ENCODE results near the gene NOL3.
A peak's percentile ranks its signal among the peaks of the same experiment; 100 is the strongest.

Gene NOL3

DNA sequence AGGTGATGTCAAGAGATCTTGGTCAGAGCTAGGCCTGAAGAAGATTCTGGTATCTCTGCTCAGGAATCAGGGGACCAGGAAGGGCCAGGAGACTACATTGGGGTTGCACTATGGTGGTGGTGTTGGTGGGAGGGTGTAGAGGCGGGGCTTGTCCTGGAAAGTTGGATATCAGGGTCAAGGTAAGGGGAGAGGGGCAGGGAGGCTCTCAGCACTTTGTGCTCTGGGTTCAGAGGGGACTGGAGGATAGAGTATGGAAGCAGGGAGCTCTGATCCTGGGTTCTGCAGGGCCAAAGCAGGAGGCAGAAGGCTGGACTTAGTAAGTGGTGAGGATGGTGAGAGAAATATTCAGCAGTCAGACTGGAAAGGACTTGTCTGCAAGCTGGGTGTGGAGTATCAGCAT lies 3.0 kb downstream of the NOL3 start:
- no peak for DNase-seq

DNA sequence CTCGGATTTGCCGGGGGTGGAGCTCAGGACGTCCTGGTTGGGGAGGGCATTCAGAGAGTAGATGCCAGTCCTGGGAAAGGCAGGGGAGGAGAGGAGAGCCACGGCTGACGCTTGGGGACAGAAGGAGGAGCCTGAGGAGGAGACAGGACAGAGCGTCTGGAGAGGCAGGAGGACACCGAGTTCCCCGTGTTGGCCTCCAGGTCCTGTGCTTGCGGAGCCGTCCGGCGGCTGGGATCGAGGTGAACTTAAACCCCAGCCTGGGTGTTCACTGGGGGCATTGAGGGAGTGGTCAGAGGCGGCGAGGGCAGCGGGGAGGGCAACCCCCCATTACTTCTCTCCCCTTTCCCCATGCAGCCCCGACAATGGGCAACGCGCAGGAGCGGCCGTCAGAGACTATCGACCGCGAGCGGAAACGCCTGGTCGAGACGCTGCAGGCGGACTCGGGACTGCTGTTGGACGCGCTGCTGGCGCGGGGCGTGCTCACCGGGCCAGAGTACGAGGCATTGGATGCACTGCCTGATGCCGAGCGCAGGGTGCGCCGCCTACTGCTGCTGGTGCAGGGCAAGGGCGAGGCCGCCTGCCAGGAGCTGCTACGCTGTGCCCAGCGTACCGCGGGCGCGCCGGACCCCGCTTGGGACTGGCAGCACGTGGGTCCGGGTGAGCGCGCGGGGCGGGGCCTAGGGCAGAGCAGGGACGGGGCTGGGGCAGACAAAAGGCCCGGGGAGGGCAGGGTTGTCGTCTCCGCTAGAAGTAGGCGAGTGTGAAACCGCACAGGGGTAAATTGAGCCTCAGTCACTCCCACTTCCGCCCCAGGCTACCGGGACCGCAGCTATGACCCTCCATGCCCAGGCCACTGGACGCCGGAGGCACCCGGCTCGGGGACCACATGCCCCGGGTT lies 3.7 kb downstream of the NOL3 start:
- peak; percentile 66 to 84 for DNase-seq

DNA sequence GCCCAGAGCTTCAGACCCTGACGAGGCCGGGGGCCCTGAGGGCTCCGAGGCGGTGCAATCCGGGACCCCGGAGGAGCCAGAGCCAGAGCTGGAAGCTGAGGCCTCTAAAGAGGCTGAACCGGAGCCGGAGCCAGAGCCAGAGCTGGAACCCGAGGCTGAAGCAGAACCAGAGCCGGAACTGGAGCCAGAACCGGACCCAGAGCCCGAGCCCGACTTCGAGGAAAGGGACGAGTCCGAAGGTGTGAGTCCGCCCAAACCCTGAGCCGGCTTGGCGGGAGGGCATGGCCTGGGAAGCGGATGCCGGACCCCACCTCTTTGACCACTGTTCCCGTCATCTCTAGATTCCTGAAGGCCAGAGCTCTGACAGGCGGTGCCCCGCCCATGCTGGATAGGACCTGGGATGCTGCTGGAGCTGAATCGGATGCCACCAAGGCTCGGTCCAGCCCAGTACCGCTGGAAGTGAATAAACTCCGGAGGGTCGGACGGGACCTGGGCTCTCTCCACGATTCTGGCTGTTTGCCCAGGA lies 4.4 kb downstream of the NOL3 start:
- no peak for DNase-seq

GRCh38 chr16:67176662-67177061 lies 6.3 kb downstream of the NOL3 start:
- no peak for DNase-seq

DNA sequence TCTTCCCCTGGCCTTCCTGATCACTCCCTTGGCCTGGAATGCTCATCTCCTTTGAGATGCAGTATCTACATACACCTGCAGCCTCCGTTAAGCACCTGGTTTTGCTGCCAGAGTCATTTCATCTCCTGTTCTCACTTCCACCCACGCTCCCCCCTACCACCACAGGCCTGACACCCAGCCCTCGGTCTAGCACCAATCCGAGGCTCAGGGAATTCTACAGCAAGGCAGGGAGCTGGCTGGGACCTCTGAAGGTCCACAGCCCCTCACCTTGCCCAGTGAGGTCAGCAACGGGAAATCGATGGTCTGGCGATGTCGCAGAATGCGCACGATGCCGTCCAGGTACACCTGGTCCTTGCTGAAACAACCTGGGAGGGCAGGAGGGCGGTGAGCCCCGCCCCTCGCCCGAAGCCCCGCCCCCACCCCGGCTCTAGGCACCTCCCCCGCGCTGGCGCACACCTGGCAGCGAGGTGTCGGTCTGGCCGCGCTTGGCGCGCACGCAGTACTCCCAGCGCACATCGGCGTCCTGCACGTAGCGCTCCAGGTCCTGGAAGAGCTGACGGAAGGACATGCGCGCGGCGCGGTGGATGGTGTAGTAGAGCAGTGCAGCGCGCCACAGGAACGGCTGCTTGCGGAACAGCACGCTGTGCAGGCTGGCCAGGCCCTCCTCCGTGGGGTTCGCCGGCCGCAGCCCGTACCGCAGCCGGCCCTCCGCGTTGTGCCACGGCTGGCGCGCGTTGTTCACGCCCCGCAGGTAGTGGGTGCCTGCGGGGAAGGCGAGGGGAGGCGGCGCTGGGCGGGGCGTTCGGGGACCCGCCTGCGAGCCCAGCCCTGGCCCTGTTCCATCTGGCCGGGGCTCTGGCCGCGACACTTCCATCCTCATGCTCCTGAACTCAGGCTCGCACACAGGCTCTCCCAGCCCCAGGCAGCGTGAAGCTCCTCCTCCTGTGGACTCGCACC lies 7.7 kb downstream of the NOL3 start:
- no peak for DNase-seq

- DNase-seq, result peak; percentile 16 to 32
Measured at GRCh38 chr16:67179421-67180080, 9.2 kb downstream of the NOL3 start.

GRCh38 chr16:67180166-67180565 lies 9.8 kb downstream of the NOL3 start:
- DNase-seq, result no peak

DNA sequence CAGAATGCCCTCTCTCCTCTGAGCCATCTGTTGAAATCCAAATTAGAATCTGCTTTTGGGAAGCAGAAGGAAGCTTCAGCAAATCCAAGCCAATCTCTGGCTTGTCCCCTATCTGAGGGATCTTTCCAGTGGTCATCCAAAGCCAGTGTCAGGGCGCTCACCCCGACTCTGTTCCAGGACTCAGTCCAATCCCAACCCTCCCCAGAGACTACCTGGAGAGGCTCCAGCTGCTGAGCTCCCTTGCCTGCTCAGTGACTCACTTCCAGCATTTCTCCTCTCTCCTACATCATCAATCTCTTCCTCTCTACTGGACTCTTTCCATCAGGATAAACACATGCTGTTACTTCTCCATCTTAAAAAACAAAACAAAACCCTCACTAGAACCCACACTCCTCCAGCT lies 11.0 kb downstream of the NOL3 start:
- DNase-seq, result no peak

DNA sequence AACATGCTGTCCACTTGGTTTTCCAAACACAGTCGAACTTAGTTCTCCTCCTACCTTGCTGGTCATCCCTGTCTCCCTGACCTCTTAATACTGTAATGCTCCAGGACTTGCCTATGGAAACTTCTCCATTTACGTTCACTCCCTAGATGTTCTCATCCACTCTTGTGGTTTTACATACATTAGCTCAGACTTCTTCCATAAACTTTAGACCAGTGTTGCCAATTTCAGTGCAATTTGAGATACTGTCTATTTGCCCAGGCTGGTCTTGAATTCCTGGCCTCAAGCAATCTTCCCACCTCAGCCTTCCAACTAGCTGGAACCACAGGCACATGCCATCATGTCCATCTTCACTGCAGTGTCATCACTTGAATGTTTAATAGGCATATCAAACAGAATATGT lies 11.9 kb downstream of the NOL3 start:
- DNase-seq, result no peak

GRCh38 chr16:67183284-67183626 lies 12.9 kb downstream of the NOL3 start:
- no peak for DNase-seq

- DNase-seq, result peak; percentile 99
Measured at GRCh38 chr16:67183627-67184452, 13.5 kb downstream of the NOL3 start, which contains the start of gene MATCAP1. MATCAP1 (minus strand) TSS chr16:67183963; CDS start chr16:67180610, 3,353 bp downstream.

GRCh38 chr16:67184453-67184994 lies 14.2 kb downstream of the NOL3 start:
- DNase-seq, result peak; percentile 33 to 75

DNA sequence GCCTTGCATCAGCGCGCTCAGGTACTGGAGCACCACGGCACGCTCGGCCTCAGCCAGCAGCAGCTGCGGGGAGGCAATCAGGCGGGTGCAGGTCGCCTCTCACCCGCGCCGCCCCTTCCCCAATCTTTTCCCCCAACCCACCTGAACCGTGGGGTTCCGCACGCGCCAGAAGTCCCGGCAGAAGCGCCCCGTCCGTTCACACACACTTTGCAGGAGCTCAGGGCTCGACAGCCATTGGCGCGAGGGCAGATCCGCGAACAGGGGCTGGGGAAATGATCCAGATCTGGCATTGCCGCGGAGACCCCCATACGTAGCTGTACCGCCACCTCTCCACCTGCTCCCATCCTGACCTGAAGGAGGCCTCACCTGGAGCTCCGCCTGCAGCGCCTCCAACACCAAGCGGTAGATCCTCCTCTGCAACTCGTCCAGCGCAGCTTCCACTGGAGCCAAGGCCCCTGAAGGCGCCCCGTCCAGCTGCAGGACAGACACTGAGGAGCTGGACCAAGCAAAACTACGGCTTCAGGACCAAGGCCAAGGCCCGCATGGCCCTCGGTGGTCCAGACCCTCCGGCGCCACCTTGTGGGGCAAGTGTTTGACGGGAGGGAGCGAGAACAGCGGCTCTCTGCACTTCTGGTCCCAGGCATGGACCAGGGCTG lies 14.8 kb downstream of the NOL3 start:
- peak; percentile 64 to 80 for DNase-seq

- DNase-seq, result no peak
Measured at GRCh38 chr16:67185651-67186134, 15.4 kb downstream of the NOL3 start.

DNA sequence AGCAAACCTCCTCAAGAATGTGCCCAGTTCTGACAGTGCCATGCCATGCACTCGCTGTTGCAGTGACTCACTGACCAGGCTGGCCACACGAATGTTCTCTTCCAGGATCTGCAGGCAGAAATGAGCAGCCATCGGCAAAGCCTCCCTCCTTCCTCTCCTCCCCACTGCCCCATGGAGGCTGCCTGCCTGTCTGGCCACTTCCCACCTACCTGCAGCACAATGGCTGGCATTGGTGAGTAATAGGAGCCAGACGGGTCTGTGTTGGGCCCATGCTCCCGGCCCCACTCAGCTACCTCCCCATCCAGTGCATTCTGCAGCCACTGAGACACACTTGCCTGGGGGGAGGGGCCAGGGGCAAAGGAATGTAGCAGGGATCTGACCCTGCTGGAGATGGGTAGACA lies 16.2 kb downstream of the NOL3 start:
- no peak for DNase-seq

DNA sequence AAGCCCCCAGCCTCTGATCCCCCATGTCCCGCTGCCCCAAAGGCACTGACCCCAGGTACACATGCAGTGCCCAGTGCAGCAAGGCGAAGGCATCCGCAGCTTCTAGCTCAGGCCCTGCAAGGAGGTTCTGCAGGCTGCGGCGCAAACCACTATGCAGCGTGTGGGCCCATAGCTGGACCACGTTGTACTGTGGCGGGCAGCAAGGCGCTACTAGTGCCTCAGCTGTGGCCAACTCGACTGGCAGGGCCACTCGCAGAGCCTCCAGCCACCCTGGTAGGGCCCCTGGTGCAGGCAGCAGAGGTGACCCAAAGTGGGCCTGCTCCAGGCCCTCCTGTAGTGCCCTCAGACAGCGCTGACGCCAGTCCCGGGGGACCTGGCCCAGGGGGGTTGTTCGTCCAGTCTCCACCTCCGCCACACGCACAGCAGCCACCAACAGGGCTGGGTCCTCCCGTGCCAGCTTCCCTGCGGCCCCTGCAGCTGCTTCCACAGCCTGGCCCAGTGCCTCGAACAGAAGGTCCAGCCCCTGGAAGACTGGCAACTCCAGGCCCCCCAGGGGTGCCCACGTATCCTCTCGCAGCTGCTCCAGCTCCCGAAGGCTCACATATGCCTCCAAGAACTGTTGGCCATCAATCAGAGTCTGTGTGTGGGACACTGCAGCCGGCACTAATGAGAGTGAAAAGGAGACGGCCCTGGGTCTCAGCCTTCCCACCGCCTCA lies 17.0 kb downstream of the NOL3 start:
- no peak for DNase-seq

DNA sequence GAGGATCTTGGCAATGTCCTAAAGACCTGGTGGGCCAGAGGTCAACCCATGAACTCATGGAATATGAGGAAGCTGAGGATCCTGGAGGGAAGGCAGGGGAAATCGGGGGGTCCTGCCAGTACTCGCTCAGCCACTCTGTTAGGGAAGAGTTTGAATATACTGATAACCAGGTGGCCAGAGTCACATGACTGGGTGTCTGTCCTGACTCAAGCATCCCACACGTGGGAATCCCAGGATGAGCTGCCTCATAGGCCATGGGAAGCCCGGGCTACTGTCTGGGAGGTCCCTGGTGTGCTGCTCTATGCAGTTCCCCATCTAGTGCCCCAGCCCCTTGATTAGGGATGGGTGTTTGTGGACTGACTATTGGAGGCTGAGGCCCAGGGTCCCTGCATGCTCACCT lies 18.0 kb downstream of the NOL3 start:
- no peak for DNase-seq

- DNase-seq, result no peak
Measured at GRCh38 chr16:67188798-67189197, 18.5 kb downstream of the NOL3 start.

- DNase-seq, result no peak
Measured at GRCh38 chr16:67190041-67190440, 19.7 kb downstream of the NOL3 start, which contains the start of gene EXOC3L1. EXOC3L1 (minus strand) TSS chr16:67190136; CDS start chr16:67189676, 460 bp downstream.
